UCSD-AML1 (cell line): ENCODE results near the gene BCAS3.
"Not testable (repeated sequence)": the region's sequence is repeated elsewhere in the genome, so short reads cannot be mapped to it uniquely, and the experiment has no call there.

ENCODE experiments used
- DNase-seq: peaks from one replicate; lab custom pipeline; 2025; ENCODE audit not compliant: unreplicated experiment; lab: John Stamatoyannopoulos, UW

The BCAS3 gene

GRCh38 chr17:61431594-61432311, 754.1 kb downstream of the BCAS3 start:
- DNase-seq = no peak

GRCh38 chr17:61436273-61436672, 758.6 kb downstream of the BCAS3 start:
- DNase-seq = no peak

GRCh38 chr17:61436995-61437704, 759.5 kb downstream of the BCAS3 start:
- no peak for DNase-seq

GRCh38 chr17:61440697-61441096, 763.0 kb downstream of the BCAS3 start:
- DNase-seq = no peak

- not testable (repeated sequence) for DNase-seq
Measured at GRCh38 chr17:61441507-61441906, 763.9 kb downstream of the BCAS3 start.

GRCh38 chr17:61442136-61442775, 764.6 kb downstream of the BCAS3 start:
- no peak for DNase-seq
